A172 (cell line): ENCODE data around the gene LIM2. TPM values are rescaled to one million over a fixed set of nuclear protein-coding genes. Genes with fewer than 3 reads are reported as not detected.
A peak's percentile ranks its signal among the peaks of the same experiment; 100 is the strongest.
"Not testable (repeated sequence)": the region's sequence is repeated elsewhere in the genome, so short reads cannot be mapped to it uniquely, and the experiment has no call there.

Experiments used
- DNase-seq: peaks from one replicate; pipeline ENCODE4 v3.0.0-alpha.2; 2015; ENCODE audit warnings: low spot score
- total RNA-seq: library from RNA; depleted of rRNA; stranded (reverse); fragments of >200 nt; shearing (Covaris generic); gene quantifications from 2 replicates; pipeline ENCODE4 v1.2.3, GENCODE V29; 2014; rRNA removed

The LIM2 gene
- total RNA-seq: not detected in 2 replicates

GRCh38 chr19:51387924-51388389 lies at the start of gene LIM2:
TSS of gene LIM2 (minus strand) at chr19:51387974. CDS start at chr19:51387443, 531 bp downstream.
- DNase-seq: no peak

GRCh38 chr19:51434456-51434855 lies 46.7 kb upstream of the LIM2 start:
- DNase-seq: no peak

- no peak for DNase-seq
These were observed 45.3 kb upstream of the LIM2 start for GRCh38 chr19:51433043-51433442.

- no peak for DNase-seq
These were observed 43.4 kb upstream of the LIM2 start for GRCh38 chr19:51431124-51431523.

- DNase-seq: no peak
These were observed 42.4 kb upstream of the LIM2 start for GRCh38 chr19:51430221-51430620.

GRCh38 chr19:51427201-51427600 lies 39.4 kb upstream of the LIM2 start:
- no peak for DNase-seq

- peak; percentile 19 for DNase-seq
These were observed 34.3 kb upstream of the LIM2 start for GRCh38 chr19:51422053-51422448.

GRCh38 chr19:51421229-51422052 lies 33.7 kb upstream of the LIM2 start:
- no peak for DNase-seq

GRCh38 chr19:51420511-51420910 lies 32.7 kb upstream of the LIM2 start:
- not testable (repeated sequence) for DNase-seq

- no peak for DNase-seq
These were observed 30.9 kb upstream of the LIM2 start for GRCh38 chr19:51418707-51419106.

- no peak for DNase-seq
These were observed 30.0 kb upstream of the LIM2 start for GRCh38 chr19:51417810-51418157.

GRCh38 chr19:51417107-51417809 lies 29.5 kb upstream of the LIM2 start, which contains the start of gene SIGLEC10:
TSS of gene SIGLEC10 (minus strand) at chr19:51417642. CDS start at chr19:51417581, 61 bp downstream.
- DNase-seq: no peak

- not testable (repeated sequence) for DNase-seq
These were observed 28.6 kb upstream of the LIM2 start for GRCh38 chr19:51416422-51416821.

- DNase-seq: no peak
These were observed 27.4 kb upstream of the LIM2 start for GRCh38 chr19:51415187-51415586.

- DNase-seq: no peak
These were observed 23.4 kb upstream of the LIM2 start for GRCh38 chr19:51410950-51411748.

- no peak for DNase-seq
These were observed 19.8 kb upstream of the LIM2 start for GRCh38 chr19:51407511-51408131.

- no peak for DNase-seq
These were observed 14.3 kb upstream of the LIM2 start for GRCh38 chr19:51402117-51402516.

GRCh38 chr19:51399936-51400335 lies 12.2 kb upstream of the LIM2 start:
- DNase-seq: not testable (repeated sequence)

GRCh38 chr19:51399231-51399630 lies 11.5 kb upstream of the LIM2 start:
- DNase-seq: no peak

GRCh38 chr19:51398096-51398704 lies 10.4 kb upstream of the LIM2 start:
- peak; percentile 1 for DNase-seq

- not testable (repeated sequence) for DNase-seq
These were observed 9.7 kb upstream of the LIM2 start for GRCh38 chr19:51397453-51397852.
